Ramos (cell line): ENCODE measurements around the gene LPCAT3.
"Not testable (repeated sequence)": the region's sequence is repeated elsewhere in the genome, so short reads cannot be mapped to it uniquely, and the experiment has no call there.

Experiments
- in situ Hi-C: fragments of 300-500 bp; cut with MboI; formaldehyde crosslinking; loops from one replicate; pipeline ENCODE4 v1.14.3; 2022; ENCODE audit warnings: low sequenced_read_pairs; ENCODE audit not compliant: unreplicated experiment

The LPCAT3 gene

DNA sequence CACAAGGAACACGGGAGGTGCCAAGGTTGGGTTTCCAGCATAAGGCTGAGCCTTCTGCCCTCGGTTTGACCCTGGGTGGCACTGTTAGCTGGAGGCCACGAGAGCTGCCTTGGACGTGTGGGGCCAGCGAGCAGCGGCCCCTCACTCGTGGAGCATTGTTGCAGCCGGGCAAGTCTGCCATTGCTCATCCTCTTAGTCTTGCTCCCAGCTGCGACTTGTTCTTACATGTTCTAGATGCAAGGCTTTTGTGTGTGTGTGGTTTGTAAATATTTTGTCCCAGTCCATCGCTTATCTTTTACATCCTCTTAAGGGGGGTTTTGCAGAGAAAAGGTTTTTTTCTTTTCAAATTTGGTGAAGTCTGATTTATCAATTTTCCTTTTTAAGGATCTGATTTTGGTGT is 21.1 kb upstream of the LPCAT3 start:
- in situ Hi-C loops: no loop called here

DNA sequence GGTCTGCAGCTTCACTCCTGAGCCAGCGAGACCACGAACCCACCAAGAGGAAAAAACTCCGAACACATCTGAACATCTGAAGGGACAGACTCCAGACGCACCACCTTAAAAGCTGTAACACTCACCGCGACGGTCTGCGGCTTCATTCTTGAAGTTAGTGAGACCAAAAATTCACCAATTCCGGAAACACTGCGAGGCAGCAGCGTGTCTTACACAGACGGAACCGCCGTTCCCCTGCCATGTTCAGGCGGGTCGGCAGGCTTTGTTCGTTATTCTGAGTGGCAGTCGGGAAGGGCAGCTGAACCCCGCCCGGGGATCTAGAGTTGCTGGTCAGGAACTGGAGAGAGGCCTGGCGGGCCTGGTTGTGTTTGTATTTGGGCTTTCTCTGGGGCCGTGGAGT is 20.3 kb upstream of the LPCAT3 start:
- in situ Hi-C loops: no loop called here

DNA sequence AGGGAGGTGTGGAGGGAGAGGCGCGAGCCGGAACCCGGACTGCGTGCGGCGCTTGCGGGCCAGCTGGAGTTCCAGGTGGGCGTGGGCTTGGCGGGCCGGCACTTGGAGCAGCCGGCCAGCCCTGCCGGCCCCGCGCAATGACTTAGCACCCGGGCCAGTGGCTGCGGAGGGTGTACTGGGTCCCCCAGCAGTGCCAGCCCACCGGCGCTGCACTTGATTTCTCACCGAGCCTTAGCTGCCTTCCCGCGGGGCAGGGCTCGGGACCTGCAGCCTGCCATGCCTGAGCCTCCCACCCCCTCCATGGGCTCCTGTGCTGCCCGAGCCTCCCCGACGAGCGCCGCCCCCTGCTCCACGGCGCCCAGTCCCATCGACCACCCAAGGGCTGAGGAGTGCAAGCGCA is 19.1 kb upstream of the LPCAT3 start:
- in situ Hi-C loops: not testable (repeated sequence)

DNA sequence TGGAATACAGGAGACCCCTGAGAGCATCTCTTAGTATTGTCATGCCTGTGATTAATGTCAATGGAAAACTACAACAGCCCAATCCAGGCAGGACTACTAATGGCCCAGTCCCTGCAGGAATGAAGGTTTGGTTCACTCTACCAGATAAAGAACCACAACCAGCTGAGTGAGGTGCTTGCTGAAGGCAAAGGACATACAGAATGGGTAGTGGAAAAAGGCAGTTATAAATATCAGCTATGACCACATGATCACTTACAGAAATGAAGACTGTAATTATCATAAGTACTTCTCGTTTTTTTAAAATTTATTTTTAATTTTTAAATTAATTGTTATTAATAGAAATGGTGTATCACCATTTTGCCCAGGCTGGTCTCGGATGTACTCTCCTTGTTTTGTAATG is 17.2 kb upstream of the LPCAT3 start:
- in situ Hi-C loops: no loop called here

DNA sequence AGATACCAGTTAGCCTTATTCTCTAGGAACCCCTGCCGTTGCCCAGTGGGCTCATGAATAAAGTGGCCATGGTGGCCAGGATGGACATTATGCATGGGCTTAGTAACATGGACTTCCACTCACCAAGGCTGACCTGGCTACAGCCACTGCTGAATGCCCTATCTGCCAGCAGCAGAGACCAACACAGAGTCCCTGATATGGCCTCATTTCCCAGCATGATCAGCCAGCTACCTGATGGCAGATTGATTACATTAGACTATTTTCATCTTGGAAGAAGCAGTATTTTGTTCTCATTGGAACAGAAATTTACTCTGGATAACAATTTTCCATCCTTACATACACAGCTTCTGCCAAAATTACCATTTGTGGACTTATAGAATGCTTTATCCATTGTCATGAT is 16.2 kb upstream of the LPCAT3 start:
- in situ Hi-C loops: no loop called here

DNA sequence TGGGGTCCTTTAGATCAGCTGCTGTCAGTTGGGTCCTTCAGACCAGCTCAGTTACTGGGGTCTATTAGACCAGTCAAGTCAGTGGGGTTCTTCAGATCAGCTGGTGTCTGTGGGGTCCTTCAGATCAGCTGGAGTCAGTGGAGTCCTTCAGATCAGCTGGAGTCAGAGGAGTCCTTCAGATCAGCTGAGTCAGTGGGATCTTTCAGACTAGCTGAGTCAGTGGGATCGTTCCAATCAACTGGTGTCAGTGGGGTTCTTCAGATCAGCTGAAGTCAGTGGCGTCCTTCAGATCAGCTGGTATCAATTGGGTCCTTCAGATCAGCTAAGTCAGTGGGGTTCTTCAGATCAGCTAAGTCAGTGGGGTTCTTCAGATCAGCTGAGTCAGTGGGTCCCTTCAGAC is 14.7 kb upstream of the LPCAT3 start:
- in situ Hi-C loops: no loop called here

DNA sequence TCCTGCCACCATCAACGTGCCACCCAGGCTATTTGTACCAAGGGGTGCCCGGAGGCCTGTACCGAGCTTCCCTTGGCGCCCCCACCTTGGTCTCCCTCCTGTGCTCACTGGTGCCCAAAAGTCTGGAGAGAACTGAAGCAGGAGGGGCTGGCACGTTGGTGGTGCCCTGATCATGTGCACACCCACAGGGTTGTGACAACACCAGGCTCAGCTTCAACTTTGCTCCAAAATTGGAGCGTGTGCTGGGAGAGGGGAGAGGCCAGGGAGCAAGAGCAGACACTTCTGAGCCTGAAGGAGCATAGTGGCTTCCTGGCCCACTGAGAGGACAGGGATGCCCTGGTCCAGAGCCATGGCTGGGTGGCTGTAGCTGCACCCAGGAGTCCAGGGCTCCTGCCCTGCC is 13.0 kb upstream of the LPCAT3 start:
- in situ Hi-C loops: no loop called here

DNA sequence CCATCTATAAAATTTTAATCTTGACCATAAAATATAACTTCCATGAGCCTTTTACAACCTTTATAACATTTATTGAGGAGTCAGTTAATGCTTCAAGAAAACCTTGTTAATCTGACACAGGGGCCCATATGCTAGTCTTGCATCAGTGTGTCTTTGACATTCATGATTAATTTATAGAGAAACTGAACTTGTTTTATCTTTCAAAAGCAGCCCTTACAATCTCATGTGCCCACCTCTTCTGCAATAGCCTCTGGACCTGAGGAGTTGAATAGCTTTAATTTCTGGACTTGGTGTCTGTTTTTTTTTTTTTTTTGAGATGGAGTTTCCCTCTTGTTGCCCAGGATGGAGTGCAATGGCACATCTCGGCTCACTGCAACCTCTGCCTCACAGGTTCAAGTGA is 8.6 kb upstream of the LPCAT3 start:
- in situ Hi-C loops: no loop called here

DNA sequence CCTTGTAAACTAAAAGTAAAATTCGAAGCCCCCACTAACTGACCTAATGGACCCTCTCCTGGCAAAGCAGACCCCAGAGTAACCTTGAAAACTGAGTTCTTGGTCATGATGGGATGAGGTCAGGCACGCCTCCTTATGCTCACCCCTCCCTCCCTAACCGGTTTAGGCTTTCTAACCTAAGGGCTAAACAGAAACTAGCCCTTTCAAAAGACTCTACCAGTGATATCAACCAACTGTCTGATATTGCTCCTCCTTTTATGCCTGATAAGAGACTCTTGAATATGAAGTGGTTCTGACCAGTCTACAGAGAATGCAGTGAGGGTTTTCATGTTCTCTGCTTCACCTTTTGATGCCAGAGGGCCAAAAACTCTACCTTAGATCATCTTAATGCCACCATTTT is 4.8 kb upstream of the LPCAT3 start:
- in situ Hi-C loops: no loop called here

DNA sequence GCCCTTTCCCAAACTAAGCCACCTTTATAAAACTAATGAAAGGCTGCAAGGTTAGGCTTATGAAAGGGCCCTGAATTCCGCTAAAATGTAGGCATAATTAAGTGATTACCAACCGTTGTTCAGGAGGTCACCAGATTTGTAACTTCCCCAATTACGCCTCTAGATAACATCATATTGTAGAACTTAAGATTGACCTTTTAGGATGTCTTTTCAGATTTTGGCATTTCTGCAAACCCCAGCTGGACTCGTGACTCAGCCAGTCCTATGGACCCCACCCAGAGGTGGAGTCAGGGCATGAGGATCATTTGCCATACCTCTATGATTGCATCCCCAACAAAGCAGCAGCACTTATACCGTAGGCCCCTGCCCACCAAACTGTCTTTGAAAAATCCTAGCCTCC is 3.7 kb upstream of the LPCAT3 start:
- in situ Hi-C loops: no loop called here

DNA sequence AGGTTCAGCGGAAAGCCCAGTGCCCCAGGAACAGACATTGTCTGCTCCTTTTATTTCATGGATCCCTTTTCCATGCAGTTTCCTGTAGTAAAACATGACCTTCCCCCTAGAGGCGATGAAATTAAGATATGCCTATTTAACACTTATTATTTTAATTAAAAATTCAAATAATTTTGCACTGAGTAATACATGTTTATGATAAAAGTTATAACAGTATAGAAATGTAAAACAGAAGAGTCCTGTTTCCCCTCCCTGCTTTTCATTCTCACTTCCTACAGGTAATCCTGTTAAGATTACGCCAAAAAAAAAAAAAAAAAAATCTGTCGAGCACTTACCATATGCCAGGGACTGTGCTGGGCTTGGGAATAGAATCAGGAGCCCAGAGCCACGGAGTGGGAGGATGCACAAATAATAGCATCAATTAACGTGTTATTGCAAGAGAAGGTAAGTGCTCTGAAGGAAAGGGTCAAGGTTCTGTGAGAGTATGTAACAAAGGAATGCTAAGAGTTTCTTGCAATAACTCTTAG is 830 bp upstream of the LPCAT3 start:
- in situ Hi-C loops: no loop called here

DNA sequence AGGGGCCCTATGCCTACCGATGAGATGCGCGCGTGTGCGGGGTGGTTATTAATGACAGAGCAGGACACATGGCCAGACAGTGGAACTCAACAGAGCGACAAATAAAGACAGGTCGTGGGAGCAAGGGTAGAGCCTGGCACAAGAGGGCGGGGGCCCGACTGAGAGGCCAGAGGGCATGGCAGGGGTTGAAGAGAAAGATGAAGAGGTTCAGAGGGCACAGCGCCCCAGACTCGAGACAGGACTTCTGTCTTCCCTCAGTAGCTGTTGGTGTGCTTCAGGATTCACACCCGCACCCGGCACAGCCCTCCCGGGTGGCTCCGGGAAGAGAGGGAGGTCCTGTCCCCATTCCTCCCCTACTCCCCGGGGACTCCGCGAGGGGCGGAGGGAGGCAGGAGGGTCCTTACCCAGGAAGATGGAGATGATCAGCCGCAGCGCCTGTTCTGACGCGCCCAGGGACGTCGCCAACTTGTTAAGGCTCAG is 366 bp downstream of the LPCAT3 start:
- in situ Hi-C loops: no loop called here

DNA sequence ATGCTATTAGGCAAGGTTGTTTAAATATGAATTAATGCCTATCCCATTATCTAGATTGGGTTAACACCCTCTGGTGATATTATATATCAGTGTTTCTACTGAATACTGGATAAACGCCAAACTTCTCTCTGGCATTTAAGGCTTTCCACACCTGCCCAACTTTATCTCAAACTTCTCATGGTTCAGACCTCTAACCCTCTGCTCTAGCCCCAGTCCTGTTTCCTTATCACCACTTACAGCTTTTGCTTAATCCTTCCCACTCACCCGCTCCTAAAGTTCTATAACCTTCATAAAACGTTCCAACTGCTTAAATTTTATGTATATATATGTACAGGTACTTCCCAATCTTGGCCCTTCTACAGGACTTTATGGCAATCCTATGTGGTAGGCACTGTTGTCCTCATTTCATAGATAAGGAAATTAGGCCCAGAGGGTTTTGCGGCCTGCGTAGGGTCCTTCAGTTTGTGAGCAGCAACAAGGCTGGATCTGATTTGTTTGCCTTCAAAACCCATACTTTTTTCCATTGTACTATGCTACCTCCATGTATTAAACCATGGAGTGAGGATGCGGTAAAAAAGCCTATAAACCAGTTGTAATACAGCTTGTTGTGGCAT is 1.2 kb downstream of the LPCAT3 start:
- in situ Hi-C loops: no loop called here

DNA sequence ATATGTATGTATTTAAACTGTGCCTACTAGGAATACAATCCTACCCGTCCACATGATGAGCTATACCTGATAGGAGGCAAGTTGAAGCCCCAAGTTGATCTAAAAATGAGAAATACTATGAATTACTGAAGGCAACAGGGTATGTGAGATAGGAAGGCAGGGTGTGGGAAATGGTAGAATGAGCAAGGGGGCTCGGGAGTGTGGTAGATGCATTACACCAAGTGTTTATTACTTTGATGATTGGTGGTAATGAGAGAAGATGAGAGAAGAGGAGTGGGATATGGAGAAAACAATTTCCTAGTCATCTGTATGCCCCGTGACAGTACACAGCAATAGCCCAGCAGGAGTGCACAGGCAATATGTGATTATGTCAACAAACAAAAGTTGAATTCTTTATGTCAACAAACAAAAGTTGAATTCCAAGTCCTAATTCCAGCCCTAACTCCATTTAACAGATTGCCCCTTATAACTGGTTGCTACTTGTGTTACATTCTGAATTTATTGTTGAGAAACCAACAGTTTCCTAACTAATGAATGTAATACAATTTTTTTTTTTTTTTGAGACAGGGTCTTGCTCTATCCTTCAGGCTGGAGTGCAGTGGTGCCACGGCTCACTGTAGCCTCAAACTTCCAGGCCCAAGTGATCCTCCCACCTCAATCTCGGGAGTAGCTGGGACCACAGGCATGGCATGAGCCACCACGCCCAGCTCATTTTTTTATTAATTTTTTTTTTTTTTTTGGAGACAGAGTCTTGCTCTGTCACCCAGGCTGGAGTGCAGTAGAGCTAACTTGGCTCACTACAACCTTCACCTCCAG is 2.5 kb downstream of the LPCAT3 start:
- in situ Hi-C loops: no loop called here

DNA sequence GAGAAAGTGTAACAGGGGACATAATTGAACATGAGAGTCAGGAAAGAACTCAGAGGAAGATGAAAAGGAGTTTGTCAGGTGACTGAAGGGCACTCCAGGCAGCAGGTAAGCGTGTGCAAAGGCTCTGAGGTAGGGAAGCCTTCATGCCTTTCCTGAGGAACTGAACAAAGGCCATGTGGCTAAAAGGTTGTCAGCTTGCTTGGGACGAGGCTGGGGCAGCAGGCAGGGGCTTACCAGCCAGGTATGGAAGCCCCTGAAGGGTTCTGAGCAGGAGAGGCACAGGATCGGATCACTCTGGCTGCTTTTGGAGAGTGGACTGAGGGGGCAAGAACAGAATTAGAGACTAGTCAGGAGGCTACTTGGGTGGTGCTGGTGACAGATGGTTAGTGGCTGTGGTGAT is 5.2 kb downstream of the LPCAT3 start:
- in situ Hi-C loops: no loop called here

DNA sequence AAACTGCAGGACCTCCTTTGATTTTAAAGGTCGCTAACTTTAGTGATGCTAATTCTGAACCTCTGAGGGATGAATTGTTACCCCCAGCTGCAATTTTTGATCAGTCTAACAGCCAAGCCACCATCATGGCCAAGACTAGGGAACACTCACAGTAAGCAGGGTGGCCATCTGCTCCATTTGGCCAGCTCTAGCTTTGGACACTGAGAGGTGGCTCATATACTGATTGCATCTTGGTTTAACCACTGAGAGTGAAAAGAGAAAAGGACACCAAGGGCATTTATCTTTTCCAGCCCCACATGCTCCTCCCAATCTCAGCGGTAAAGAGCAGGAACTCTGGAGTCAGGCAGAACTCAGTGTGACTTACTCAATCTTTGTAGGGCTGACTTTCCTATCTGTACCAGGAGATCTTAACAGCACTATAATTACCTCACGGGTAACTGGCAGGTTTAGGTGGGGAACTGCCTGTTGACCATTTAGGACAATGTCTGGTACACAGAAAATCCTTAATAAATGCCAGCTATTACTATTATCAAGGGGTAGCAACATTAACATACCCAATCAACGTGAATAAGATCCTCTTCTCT is 6.2 kb downstream of the LPCAT3 start:
- in situ Hi-C loops: no loop called here

DNA sequence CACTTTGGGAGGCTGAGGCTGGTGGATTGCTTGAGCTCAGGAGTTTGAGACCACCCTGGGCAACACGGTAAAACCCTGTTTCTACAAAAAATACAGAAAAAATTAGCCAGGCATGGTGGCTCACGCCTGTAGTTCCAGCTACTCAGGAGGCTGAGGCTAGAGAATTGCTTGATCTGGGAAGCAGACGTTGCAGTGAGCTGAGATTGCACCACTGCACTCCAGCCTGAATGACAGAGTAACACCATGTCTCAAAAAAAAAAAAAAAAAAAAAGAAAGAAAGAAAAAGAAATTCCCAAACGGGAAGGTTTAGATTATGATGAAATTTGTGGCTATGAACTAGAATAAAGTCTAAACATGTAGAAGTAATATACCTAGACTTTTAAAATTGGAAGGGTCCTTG is 6.9 kb downstream of the LPCAT3 start:
- in situ Hi-C loops: not testable (repeated sequence)

DNA sequence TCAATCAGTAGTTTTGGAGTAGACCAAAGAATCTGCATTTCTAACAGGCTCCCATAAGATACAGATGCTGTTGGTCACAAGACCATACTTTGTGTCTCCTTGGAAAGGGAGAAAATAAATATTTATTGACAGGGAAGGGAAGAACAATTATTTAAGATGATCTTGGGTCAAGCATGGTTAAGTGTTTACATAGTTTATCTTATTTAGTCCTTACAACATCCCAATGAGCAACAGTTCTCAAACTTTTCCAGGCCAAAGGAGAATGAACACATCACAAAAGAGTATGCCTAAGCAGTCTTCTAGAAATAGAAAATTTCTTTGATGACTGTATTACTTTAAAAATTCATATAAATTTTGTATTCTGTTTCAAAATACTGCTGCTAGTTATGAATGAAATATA is 8.8 kb downstream of the LPCAT3 start:
- in situ Hi-C loops: no loop called here

DNA sequence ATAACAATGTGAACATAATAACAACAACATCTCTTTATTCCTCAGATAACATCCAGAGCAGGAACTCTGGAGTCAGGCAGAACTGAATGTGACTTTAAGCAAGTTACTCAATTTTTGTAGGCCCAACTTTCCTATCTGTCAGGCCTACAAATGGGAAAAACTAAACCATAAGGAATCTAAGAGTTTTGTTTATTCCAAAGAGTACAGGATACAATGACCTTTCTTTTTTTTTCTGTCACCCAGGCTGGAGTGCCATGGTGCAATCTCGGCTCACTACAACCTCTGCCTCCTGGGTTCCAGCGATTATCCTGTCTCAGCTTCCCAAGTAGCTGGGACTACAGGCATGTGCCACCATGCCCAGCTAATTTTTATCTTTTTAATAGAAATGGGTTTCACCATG is 9.4 kb downstream of the LPCAT3 start:
- in situ Hi-C loops: no loop called here

DNA sequence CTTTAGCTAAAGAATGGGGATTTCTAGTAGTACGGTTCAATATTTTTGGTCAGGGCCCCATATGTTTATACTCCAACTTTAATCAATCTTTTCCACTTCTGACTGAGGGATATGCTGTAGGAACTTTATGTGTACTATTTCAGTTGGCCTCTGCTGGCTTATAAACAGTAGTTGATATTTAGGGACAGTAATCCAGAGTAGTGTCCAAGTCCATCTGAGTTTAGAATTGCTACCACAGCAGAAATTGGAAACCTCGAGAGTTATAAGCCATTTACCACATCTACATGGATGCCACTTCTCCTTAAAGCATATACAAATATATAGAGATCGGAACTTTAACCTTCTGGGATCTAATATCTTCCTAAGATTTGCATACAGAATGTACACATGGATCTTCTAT is 11.6 kb downstream of the LPCAT3 start:
- in situ Hi-C loops: no loop called here

DNA sequence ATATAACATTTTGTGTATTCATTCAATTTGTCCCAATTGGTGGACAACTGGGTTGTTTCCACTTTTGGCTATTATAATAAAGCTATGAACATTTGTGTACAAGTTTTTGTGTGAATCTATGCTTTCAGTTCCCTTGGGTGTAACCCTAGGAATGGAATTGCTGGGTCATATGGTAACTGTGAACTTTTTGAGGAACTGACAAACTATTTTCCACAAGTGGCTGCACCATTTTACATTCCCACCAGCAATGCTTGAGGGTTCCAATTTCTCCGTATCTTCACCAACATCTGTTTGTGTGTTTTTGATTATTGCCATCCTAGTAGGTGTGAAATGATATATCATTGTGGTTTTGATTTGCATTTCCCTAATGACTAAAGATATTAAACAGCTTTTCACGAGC is 13.0 kb downstream of the LPCAT3 start:
- in situ Hi-C loops: no loop called here
